DMS53 treated with DMSO at 0.1 percent for 48 hours (cell line): ENCODE results near the gene CUL4A.
"Not testable (repeated sequence)": the region's sequence is repeated elsewhere in the genome, so short reads cannot be mapped to it uniquely, and the experiment has no call there.

Experiments
- DNase-seq: peaks from one replicate; lab custom pipeline; 2025; ENCODE audit not compliant: unreplicated experiment; lab: John Stamatoyannopoulos, UW

The CUL4A gene

DNA sequence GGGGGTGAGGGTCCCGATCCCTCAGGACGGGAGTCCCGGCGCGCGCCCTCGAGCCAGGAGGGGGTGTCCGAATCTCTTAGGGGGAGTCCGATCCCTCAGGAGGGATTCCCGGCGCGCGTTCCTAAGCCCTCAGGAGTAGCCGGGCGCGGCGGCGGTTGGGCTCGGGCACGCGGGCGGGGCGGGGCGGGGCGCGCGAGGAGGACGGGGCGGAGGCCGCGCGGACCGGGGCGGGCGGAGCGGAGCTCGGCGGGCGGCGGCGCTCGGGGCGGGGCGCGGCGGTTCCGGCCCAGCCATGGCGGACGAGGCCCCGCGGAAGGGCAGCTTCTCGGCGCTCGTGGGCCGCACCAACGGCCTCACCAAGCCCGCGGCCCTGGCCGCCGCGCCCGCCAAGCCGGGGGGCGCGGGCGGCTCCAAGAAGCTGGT lies at the start of gene CUL4A:
Gene CUL4A, plus strand, starts transcription at position 278 of the 423 bp plus-strand sequence. Its CDS starts 15 bp downstream, at position 293.
- peak; percentile 12 for DNase-seq

- DNase-seq: no peak
Measured at GRCh38 chr13:113159701-113160100, 49.7 kb upstream of the CUL4A start.

DNA sequence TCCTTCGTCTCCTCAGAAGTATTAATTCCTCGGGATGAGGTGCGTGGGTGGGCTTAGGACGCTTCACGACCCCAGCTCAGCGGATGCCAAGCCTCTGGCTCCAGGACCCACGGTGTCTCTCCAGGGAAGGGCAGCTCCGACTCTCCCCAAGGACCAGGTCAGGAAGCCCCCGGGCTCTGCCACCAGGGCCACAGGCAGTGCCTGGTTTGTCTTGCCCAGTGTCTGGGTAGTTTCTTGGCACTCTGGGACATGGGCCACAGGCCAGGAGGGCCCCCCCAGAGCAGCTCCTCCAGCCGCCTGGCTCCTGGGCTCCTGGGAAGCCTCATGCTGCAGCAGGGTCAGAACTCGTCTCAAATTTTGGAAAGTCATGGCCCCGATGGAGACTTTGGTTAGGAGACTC lies 48.4 kb upstream of the CUL4A start:
- DNase-seq: no peak

DNA sequence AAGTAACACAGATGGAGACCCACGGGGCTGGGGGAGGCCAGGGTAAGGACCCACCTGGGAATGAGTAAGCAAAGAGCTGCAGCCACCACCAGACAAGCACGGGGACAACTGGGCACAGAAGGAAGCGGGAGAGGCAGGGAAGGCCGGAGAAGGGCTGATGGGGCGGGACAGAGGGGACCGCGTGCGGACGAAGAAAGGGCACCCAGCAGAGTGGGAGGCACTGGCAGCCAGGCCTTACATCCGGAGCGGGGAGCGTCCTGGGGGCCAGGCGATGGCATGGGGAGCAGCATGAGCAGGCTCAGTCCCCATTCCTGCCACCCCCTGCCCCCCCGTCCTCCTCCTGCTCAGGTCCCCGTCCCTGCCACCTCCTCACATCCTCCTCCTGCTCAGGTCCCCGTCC lies 48.0 kb upstream of the CUL4A start:
- no peak for DNase-seq

GRCh38 chr13:113161975-113162374 lies 47.4 kb upstream of the CUL4A start:
- not testable (repeated sequence) for DNase-seq

- no peak for DNase-seq
Measured at GRCh38 chr13:113162783-113163685, 46.4 kb upstream of the CUL4A start.

GRCh38 chr13:113164492-113164891 lies 44.9 kb upstream of the CUL4A start:
- no peak for DNase-seq

- DNase-seq: no peak
Measured at GRCh38 chr13:113166266-113166665, 43.1 kb upstream of the CUL4A start.

GRCh38 chr13:113166681-113167080 lies 42.7 kb upstream of the CUL4A start:
- no peak for DNase-seq

GRCh38 chr13:113167155-113167554 lies 42.3 kb upstream of the CUL4A start:
- no peak for DNase-seq

DNA sequence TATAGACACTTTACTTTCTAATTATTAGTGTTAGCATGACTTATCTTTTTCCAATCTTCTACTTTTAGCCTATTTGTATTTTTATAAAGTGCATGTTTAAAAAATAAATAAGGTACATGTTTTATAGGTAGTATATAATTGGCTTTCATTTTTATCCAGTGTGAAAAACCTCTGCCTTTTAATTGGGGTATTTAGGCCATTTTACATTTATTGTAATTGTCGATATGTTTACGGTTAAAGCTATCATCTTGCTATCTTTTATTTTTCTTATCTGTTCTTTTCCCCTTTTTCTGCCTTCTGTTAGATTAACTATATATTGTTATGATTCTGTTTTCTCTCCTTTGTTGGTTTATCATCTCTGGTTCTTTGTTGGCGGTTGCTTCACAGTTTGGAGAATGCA lies 41.8 kb upstream of the CUL4A start:
- no peak for DNase-seq

DNA sequence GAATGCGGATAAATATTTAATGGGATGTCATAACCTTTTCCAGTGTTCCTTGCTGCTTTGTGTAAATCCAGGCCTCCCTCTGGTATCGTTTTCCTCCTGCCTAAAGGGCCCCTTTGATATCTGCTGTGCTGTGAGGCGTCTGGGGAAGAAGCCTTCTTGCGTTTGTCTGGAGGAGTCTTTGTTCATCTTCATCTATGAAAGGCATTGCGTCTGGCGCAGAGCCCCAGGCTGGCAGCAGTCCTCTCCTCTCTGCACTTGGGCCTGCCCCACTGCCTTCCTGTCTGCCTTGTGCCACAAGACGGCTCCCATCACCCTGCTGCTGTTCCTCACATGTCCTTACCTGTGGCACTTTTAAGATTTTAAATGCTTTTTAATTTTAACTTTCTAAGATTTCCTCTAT lies 41.2 kb upstream of the CUL4A start:
- no peak for DNase-seq

GRCh38 chr13:113169277-113170272 lies 39.8 kb upstream of the CUL4A start:
- peak; percentile 4 for DNase-seq

- DNase-seq: no peak
Measured at GRCh38 chr13:113170511-113170910, 38.9 kb upstream of the CUL4A start.

GRCh38 chr13:113171250-113172125 lies 37.9 kb upstream of the CUL4A start:
- no peak for DNase-seq

- no peak for DNase-seq
Measured at GRCh38 chr13:113172419-113172926, 36.9 kb upstream of the CUL4A start.

GRCh38 chr13:113176280-113176679 lies 33.1 kb upstream of the CUL4A start:
- no peak for DNase-seq

DNA sequence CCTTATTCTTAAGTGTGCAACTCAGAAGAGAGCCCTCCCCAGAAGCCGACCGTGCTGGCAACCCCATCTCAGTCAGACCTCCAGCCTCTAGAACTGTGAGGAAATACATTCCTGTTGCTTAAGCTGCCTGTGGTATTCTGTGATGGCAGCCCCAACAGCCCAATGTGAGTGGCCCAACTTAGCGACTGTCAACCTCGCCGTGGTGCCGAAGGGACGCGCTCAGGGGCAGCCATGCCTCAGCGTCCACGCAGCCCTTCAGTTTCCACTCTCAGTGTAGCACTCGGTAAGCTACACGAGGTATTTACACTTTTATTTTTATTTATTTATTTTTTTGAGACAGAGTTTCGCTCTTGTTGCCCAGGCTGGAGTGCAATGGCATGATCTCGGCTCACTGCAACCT lies 32.6 kb upstream of the CUL4A start:
- DNase-seq: no peak

- no peak for DNase-seq
Measured at GRCh38 chr13:113178070-113178895, 31.1 kb upstream of the CUL4A start.

DNA sequence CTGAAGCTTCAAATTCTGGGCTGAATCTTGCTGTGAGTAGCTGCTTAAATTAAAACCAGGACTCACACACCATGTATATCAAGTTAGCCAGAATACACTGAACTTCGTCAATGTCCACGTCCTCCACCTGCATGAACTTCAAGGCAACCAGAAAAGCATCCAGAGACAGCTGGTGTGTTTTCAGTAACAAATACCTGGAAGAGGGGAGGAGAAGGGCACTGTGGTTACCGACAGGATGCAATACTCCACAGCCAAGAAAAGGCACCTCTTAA lies 30.6 kb upstream of the CUL4A start:
- DNase-seq: no peak
